OCI-LY7 (cell line): Measurements from ENCODE around the gene CDKN1A. TPM values are rescaled to one million over a fixed set of nuclear protein-coding genes. Genes with fewer than 3 reads are reported as not detected.

Experiments used
- BruUV-seq: library from RNA; stranded (reverse); fragments of 400-500 nt; replicated peaks from 2 replicates; lab custom pipeline; 2021; lab: Mats Ljungman, UMichigan
- CTCF ChIA-PET: fragments of 300-600 bp; sonication (Branson Sonifier 250); formaldehyde crosslinking; loops from one replicate; lab custom pipeline; 2022; ENCODE audit warnings: antibody characterized with exemption; ENCODE audit not compliant: unreplicated experiment; lab: Charles Lee
- POLR2A ChIA-PET: fragments of 300-600 bp; sonication (Branson Sonifier 250); formaldehyde crosslinking; loops from one replicate; lab custom pipeline; 2022; ENCODE audit warnings: antibody characterized with exemption; lab: Charles Lee
- DNase-seq: peaks from one replicate; pipeline ENCODE4 v3.0.0-alpha.2; 2015; ENCODE audit warnings: low spot score
- H2AFZ ChIP-seq: fragments of 200-600 bp; sonication (generic), shearing (Covaris generic); 2 replicates; pipeline ENCODE4 v1.6.1; 2014; ENCODE audit warnings: mild to moderate bottlenecking, antibody characterized with exemption, low read length, moderate library complexity
- H3K27ac ChIP-seq: fragments of 200-600 bp; sonication (generic); 2 replicates; pipeline ENCODE4 v1.5.1; 2014; ENCODE audit warnings: mixed run types, low read depth, mild to moderate bottlenecking, moderate library complexity, low read length, inconsistent platforms; ENCODE audit not compliant: poor library complexity, severe bottlenecking
- H3K36me3 ChIP-seq: fragments of 200-600 bp; sonication (generic); 2 replicates; pipeline ENCODE4 v1.6.1; 2014; ENCODE audit warnings: mild to moderate bottlenecking, antibody characterized with exemption, low read length, moderate library complexity, mixed read lengths; ENCODE audit not compliant: insufficient read depth
- H3K4me1 ChIP-seq: fragments of 200-600 bp; sonication (generic); 2 replicates; pipeline ENCODE4 v1.5.1; 2014; ENCODE audit warnings: mild to moderate bottlenecking, low read length; ENCODE audit not compliant: insufficient read depth, poor library complexity, severe bottlenecking
- H3K4me2 ChIP-seq: fragments of 200-600 bp; sonication (generic); 2 replicates; pipeline ENCODE4 v1.6.1; 2014; ENCODE audit warnings: mild to moderate bottlenecking, low read length
- H3K4me3 ChIP-seq: fragments of 200-600 bp; sonication (generic); 2 replicates; pipeline ENCODE4 v1.5.1; 2014; ENCODE audit warnings: mild to moderate bottlenecking, low read depth, low read length; ENCODE audit not compliant: poor library complexity, severe bottlenecking
- H3K79me2 ChIP-seq: fragments of 200-600 bp; sonication (generic); 2 replicates; pipeline ENCODE4 v1.6.1; 2016; ENCODE audit warnings: low read depth, mild to moderate bottlenecking, low read length, moderate library complexity, mixed read lengths; ENCODE audit not compliant: insufficient read depth
- H3K9me2 ChIP-seq: fragments of 200-600 bp; sonication (generic); 2 replicates; pipeline ENCODE4 v1.6.1; 2016; ENCODE audit warnings: mild to moderate bottlenecking, low read length, mixed read lengths; ENCODE audit not compliant: insufficient read depth
- H3K9me3 ChIP-seq: fragments of 200-600 bp; sonication (generic); 2 replicates; pipeline ENCODE4 v1.6.1; 2014; ENCODE audit warnings: mild to moderate bottlenecking, mixed run types, low read length, mixed read lengths
- H4K20me1 ChIP-seq: fragments of 200-600 bp; sonication (generic); 2 replicates; pipeline ENCODE4 v1.6.1; 2014; ENCODE audit warnings: mild to moderate bottlenecking, antibody characterized with exemption, low read length, moderate library complexity, mixed read lengths; ENCODE audit not compliant: insufficient read depth
- CTCF ChIP-seq: fragments of 200-600 bp; sonication (generic); conservative IDR thresholded peaks from 2 replicates; pipeline ENCODE4 v1.5.1; 2014; ENCODE audit warnings: mild to moderate bottlenecking, antibody characterized with exemption, low read length, moderate library complexity, mixed read lengths
- EZH2phosphoT487 ChIP-seq: fragments of 200-600 bp; sonication (generic); IDR thresholded peaks from 2 replicates; pipeline ENCODE4 v1.6.1; 2018; ENCODE audit warnings: low read depth, borderline replicate concordance, mild to moderate bottlenecking, mixed run types, antibody characterized with exemption, low read length, moderate library complexity, mixed read lengths
- intact Hi-C: fragments of 100-400 bp; cut with micrococcal nuclease; formaldehyde crosslinking; loops from one replicate; pipeline ENCODE4 v1.10.0; 2022; ENCODE audit not compliant: unreplicated experiment
- total RNA-seq, 2 experiments: library from RNA; depleted of rRNA in 1 of 2; stranded (reverse); fragments of >200 nt in 1 of 2; shearing (Covaris generic) in 1 of 2; gene quantifications; 2 replicates each; pipeline ENCODE4 v1.2.3, GENCODE V29; 2014 to 2022

Gene CDKN1A
- total RNA-seq, 2 experiments from 2014 or later, result 0.13 to 1.3 TPM

- POLR2A ChIA-PET, result interaction anchor here (0.6 to 1.1 kb wide), 3 partner anchors 20 to 108 kb away, joined by 3 to 4 read pairs (median 3); partner anchors contain the start of gene RAB44
- H3K9me2 ChIP-seq, result no peaks in the 10 kb centered on the region
- BruUV-seq, result no TSS peak
These were observed 39.5 kb downstream of the CDKN1A start for GRCh38 chr6:36717871-36718540.

GRCh38 chr6:36718560-36718959 lies 40.0 kb downstream of the CDKN1A start:
- H3K79me2 ChIP-seq, result no peaks in the 10 kb centered on the region
- H2AFZ ChIP-seq, result no peak overlapping the region
- no TSS peak for BruUV-seq
- no peak overlapping the region for H3K4me2 ChIP-seq
- H3K4me3 ChIP-seq, result no peak overlapping the region
- ChIA-PET CTCF (no interaction called here), POLR2A (interaction anchor here (0.6 to 2.0 kb wide), 7 partner anchors 9 to 477 kb away, joined by 3 to 20 read pairs (median 3); partner anchors contain the start of gene RAB44)
- H3K36me3 ChIP-seq, result no peaks in the 10 kb centered on the region
- H3K9me2 ChIP-seq, result no peaks in the 10 kb centered on the region
- no peaks in the 10 kb centered on the region for H4K20me1 ChIP-seq
- intact Hi-C loops, result no loop called here
- no peak overlapping the region for H3K27ac ChIP-seq
- no peak for DNase-seq
- peaks cover 25% of the 10 kb centered on the region for H3K4me1 ChIP-seq
- TF ChIP-seq EZH2phosphoT487 (no peak), CTCF (no peak)
- no peaks in the 10 kb centered on the region for H3K9me3 ChIP-seq

More at GRCh38 chr6:36717871-36718540, 39.5 kb downstream of the CDKN1A start:
- peaks cover 25% of the 10 kb centered on the region for H3K4me1 ChIP-seq
- no peaks in the 10 kb centered on the region for H4K20me1 ChIP-seq
- H3K27ac ChIP-seq, result no peak overlapping the region
- intact Hi-C loops, result no loop called here
- no peak overlapping the region for H2AFZ ChIP-seq
- H3K36me3 ChIP-seq, result no peaks in the 10 kb centered on the region
- no peak overlapping the region for H3K4me2 ChIP-seq
- H3K79me2 ChIP-seq, result no peaks in the 10 kb centered on the region
- no peak overlapping the region for H3K4me3 ChIP-seq
- no peak for DNase-seq
- no peak for TF ChIP-seq EZH2phosphoT487
- no peak for TF ChIP-seq CTCF
- no peaks in the 10 kb centered on the region for H3K9me3 ChIP-seq
- CTCF ChIA-PET, result interaction anchor here (0.7 kb wide), 1 partner anchor 35 kb away, joined by 3 read pairs; no protein-coding TSS in a partner anchor

- TF ChIP-seq EZH2phosphoT487, result no peak
- no peak for TF ChIP-seq CTCF
- H3K27ac ChIP-seq, result no peak overlapping the region
- H3K36me3 ChIP-seq, result no peaks in the 10 kb centered on the region
- no peaks in the 10 kb centered on the region for H3K9me3 ChIP-seq
- DNase-seq, result no peak
- H2AFZ ChIP-seq, result no peak overlapping the region
- H3K4me2 ChIP-seq, result peak overlapping the region; percentile 62
- CTCF ChIA-PET, result interaction anchor here (1.7 kb wide), 1 partner anchor 46 kb away, joined by 5 read pairs; no protein-coding TSS in a partner anchor
- BruUV-seq, result no TSS peak
- POLR2A ChIA-PET, result interaction anchor here (0.5 to 2.0 kb wide), 7 partner anchors 10 to 478 kb away, joined by 3 to 20 read pairs (median 3); partner anchors contain the start of gene RAB44
- H4K20me1 ChIP-seq, result no peaks in the 10 kb centered on the region
- intact Hi-C loops, result no loop called here
- H3K4me3 ChIP-seq, result no peak overlapping the region
- H3K9me2 ChIP-seq, result no peaks in the 10 kb centered on the region
- H3K4me1 ChIP-seq, result peaks cover 25% of the 10 kb centered on the region
- H3K79me2 ChIP-seq, result no peaks in the 10 kb centered on the region
These were observed 40.6 kb downstream of the CDKN1A start for GRCh38 chr6:36719126-36719525.
